Breast epithelium (tissue), 4 donors: Measurements from ENCODE around the gene DDR1. TPM values are rescaled to one million over a fixed set of nuclear protein-coding genes. Genes with fewer than 3 reads are reported as not detected.

Experiments used
- DNase-seq, 2 donors: peaks; one replicate each; pipeline ENCODE4 v3.0.0-alpha.2; 2019; ENCODE audit warnings: low spot score in 2 of 2
- H3K27ac ChIP-seq, 2 donors: fragments of 200-600 bp; sonication (generic) in 1 of 2; one replicate each; pipeline ENCODE4 v1.5.1; 2016 to 2019; ENCODE audit warnings: mild to moderate bottlenecking in 1 of 2
- H3K27me3 ChIP-seq, 2 donors: fragments of 200-600 bp; sonication (generic) in 1 of 2; one replicate each; pipeline versions ENCODE4 v1.5.1 to v1.6.0; 2017 to 2019; ENCODE audit warnings: control low read depth in 1 of 2, mild to moderate bottlenecking in 1 of 2
- H3K36me3 ChIP-seq: fragments of 200-600 bp; one replicate; pipeline ENCODE4 v1.5.1; 2019
- H3K4me1 ChIP-seq, 2 donors: fragments of 200-600 bp; sonication (generic); one replicate each; pipeline ENCODE4 v1.5.1; 2016 to 2019; ENCODE audit warnings: control low read depth in 1 of 2
- H3K4me3 ChIP-seq, 3 donors: fragments of 200-600 bp; sonication (generic); 1 replicate in 2 of 3; 2 replicates in 1 of 3; pipeline ENCODE4 v1.5.1; 2016 to 2019; ENCODE audit warnings: mild to moderate bottlenecking in 3 of 3, moderate library complexity in 2 of 3
- H3K9me3 ChIP-seq, 2 donors: fragments of 200-600 bp; sonication (generic) in 1 of 2; one replicate each; pipeline ENCODE4 v1.5.1; 2016 to 2019; ENCODE audit warnings: control low read depth in 1 of 2
- POLR2A ChIP-seq: fragments of 450-650 bp; IDR thresholded peaks from one replicate; pipeline ENCODE4 v1.6.1; 2016; ENCODE audit warnings: antibody characterized with exemption, mild to moderate bottlenecking, moderate library complexity
- POLR2AphosphoS5 ChIP-seq, 3 donors: sonication (generic); formaldehyde crosslinking; IDR thresholded peaks; one replicate each; pipeline ENCODE4 v1.6.1; 2017; ENCODE audit warnings: antibody characterized with exemption in 3 of 3
- intact Hi-C: fragments of 100-400 bp; cut with DNase I; formaldehyde crosslinking; loops from one replicate; pipeline ENCODE4 v1.15.1; 2023; ENCODE audit warnings: low total_unique reads
- total RNA-seq, 3 donors: library from RNA; depleted of rRNA; stranded (reverse); fragments of >200 nt; gene quantifications; one replicate each; pipeline ENCODE4 v1.1.0, GENCODE V29; 2016
- TF ChIP-seq, protein P1 (sequence below), 3 donors: fragments of 450-650 bp; IDR thresholded peaks; one replicate each; pipeline ENCODE4 v1.5.1; 2016 to 2017; ENCODE audit warnings: antibody characterized with exemption in 3 of 3, mild to moderate bottlenecking in 3 of 3, moderate library complexity in 3 of 3

The DDR1 gene
- total RNA-seq, 3 donors from 2014 or later, result 18.1 to 149 (median 72.1) TPM

GRCh38 chr6:30945281-30945680 is 61.0 kb downstream of the DDR1 start:
- DNase-seq, result no peak
- intact Hi-C loops, result no loop called here
- TF ChIP-seq POLR2A (no peak), POLR2AphosphoS5 (IDR thresholded peaks at IDR 0.05) (no peak)
- TF ChIP-seq, protein P1, sequence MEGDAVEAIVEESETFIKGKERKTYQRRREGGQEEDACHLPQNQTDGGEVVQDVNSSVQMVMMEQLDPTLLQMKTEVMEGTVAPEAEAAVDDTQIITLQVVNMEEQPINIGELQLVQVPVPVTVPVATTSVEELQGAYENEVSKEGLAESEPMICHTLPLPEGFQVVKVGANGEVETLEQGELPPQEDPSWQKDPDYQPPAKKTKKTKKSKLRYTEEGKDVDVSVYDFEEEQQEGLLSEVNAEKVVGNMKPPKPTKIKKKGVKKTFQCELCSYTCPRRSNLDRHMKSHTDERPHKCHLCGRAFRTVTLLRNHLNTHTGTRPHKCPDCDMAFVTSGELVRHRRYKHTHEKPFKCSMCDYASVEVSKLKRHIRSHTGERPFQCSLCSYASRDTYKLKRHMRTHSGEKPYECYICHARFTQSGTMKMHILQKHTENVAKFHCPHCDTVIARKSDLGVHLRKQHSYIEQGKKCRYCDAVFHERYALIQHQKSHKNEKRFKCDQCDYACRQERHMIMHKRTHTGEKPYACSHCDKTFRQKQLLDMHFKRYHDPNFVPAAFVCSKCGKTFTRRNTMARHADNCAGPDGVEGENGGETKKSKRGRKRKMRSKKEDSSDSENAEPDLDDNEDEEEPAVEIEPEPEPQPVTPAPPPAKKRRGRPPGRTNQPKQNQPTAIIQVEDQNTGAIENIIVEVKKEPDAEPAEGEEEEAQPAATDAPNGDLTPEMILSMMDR (IDR thresholded peaks at IDR 0.05), result no peak
- no peak overlapping the region for H3K4me3 ChIP-seq
- no peak overlapping the region for H3K27ac ChIP-seq
- no peaks in the 10 kb centered on the region for H3K4me1 ChIP-seq
- no peaks in the 10 kb centered on the region for H3K9me3 ChIP-seq
- H3K27me3 ChIP-seq, result no peaks in the 10 kb centered on the region
- H3K36me3 ChIP-seq, result no peaks in the 10 kb centered on the region

DNA sequence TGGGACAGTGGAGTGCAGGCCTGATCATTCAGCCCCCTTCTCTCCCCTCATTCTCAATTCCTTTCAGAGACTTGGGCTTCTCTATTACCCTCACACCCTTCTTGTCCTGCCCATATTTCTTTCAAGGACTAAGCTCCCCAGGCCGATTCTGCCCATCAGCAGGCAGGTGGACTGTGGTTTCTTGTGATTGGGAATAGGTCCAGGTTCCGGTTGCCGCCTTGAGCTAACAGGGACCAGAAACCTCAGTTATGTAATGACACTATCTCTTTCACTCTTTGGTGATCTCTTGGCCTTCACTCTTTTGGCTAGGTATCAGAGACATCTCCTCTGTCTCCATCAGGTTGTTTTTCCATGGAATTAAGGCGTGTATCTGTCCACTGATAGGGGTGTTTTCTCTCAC is 62.9 kb downstream of the DDR1 start:
- Histone ChIP-seq H3K4me1 (no peaks in the 10 kb centered on the region), H3K27me3 (no peaks in the 10 kb centered on the region), H3K27ac (no peak overlapping the region), H3K9me3 (no peaks in the 10 kb centered on the region), H3K36me3 (no peaks in the 10 kb centered on the region), H3K4me3 (no peak overlapping the region)
- TF ChIP-seq, protein P1 (IDR thresholded peaks at IDR 0.05), result no peak
- TF ChIP-seq POLR2A (no peak), POLR2AphosphoS5 (IDR thresholded peaks at IDR 0.05) (no peak)
- intact Hi-C loops, result no loop called here
- no peak for DNase-seq

- intact Hi-C loops, result no loop called here
- no peaks in the 10 kb centered on the region for H3K27me3 ChIP-seq
- no peak overlapping the region for H3K27ac ChIP-seq
These were observed 64.5 kb downstream of the DDR1 start for GRCh38 chr6:30948811-30949210.

More at GRCh38 chr6:30948811-30949210, 64.5 kb downstream of the DDR1 start:
- TF ChIP-seq POLR2AphosphoS5 (IDR thresholded peaks at IDR 0.05) (no peak), POLR2A (no peak)
- TF ChIP-seq, protein P1 (IDR thresholded peaks at IDR 0.05), result no peak
- Histone ChIP-seq H3K9me3 (no peaks in the 10 kb centered on the region), H3K4me1 (no peaks in the 10 kb centered on the region), H3K36me3 (no peaks in the 10 kb centered on the region), H3K4me3 (no peak overlapping the region)
- DNase-seq, result no peak

Other genes with a start within 250 kb of the DDR1 start
- gene C6orf136, start 237.4 kb upstream of the DDR1 start, total RNA-seq, result 10 to 100 TPM in 2 of 3 donors, 1 to 10 TPM in 1; 9.6 to 19.0 (median 16.1) TPM
- gene DHX16, start 211.5 kb upstream of the DDR1 start, total RNA-seq, result 10 to 100 TPM; 23.5 to 35.3 (median 26.2) TPM
- gene PPP1R18, start 197.9 kb upstream of the DDR1 start, total RNA-seq, result 10 to 100 TPM; 18.3 to 41.6 (median 20.0) TPM
- gene NRM, start 193.5 kb upstream of the DDR1 start, total RNA-seq, result 1 to 10 TPM; 1.8 to 4.0 (median 2.3) TPM
- gene MDC1, start 167.2 kb upstream of the DDR1 start, total RNA-seq, result 10 to 100 TPM in 2 of 3 donors, 1 to 10 TPM in 1; 8.5 to 14.9 (median 13.4) TPM
- gene TUBB, start 164.2 kb upstream of the DDR1 start, total RNA-seq, result 100 to 1,000 TPM; 189 to 269 (median 212) TPM
- 100 to 1,000 TPM in 2 of 3 donors, 10 to 100 TPM in 1; 80.5 to 171 (median 142) TPM for gene FLOT1, start 141.8 kb upstream of the DDR1 start, total RNA-seq
- 10 to 100 TPM in 2 of 3 donors, 1 to 10 TPM in 1; 7.7 to 64.1 (median 20.0) TPM for gene IER3, start 140.0 kb upstream of the DDR1 start, total RNA-seq
- 10 to 100 TPM; 10.4 to 13.4 (median 11.1) TPM for gene GTF2H4, start 23.7 kb downstream of the DDR1 start, total RNA-seq
- 10 to 100 TPM; 15.7 to 19.2 (median 16.8) TPM for gene VARS2, start 29.7 kb downstream of the DDR1 start, total RNA-seq
- not detected for gene SFTA2, start 47.7 kb downstream of the DDR1 start, total RNA-seq
- not detected for gene MUCL3, start 56.5 kb downstream of the DDR1 start, total RNA-seq
- not detected for gene MUC21, start 99.2 kb downstream of the DDR1 start, total RNA-seq
- gene MUC22, start 126.0 kb downstream of the DDR1 start, total RNA-seq, result not detected
- under 1 TPM in 1 of 3 donors, not detected in 2; 0.59 TPM for gene C6orf15, start 228.1 kb downstream of the DDR1 start, total RNA-seq
- gene PSORS1C1, start 230.3 kb downstream of the DDR1 start, total RNA-seq, result 1 to 10 TPM in 2 of 3 donors, under 1 TPM in 1; 0.48 to 2.0 (median 1.9) TPM
- under 1 TPM in 1 of 3 donors, not detected in 2; 0.59 TPM for gene CDSN, start 235.9 kb downstream of the DDR1 start, total RNA-seq